Nephron progenitor cell (in vitro differentiated cells): ENCODE data around the gene GALK2.

Experiments used
- DNase-seq: peaks from one replicate; pipeline ENCODE4 v3.0.0; 2021
- H3K27ac Mint-ChIP-seq: 2 replicates; pipeline ENCODE4 v1.8.0; 2021; ENCODE audit warnings: mild to moderate bottlenecking, moderate library complexity, mixed read lengths
- H3K27me3 Mint-ChIP-seq: 2 replicates; pipeline ENCODE4 v1.8.0; 2021; ENCODE audit warnings: mild to moderate bottlenecking, low read depth, mixed read lengths; ENCODE audit not compliant: poor library complexity
- H3K36me3 Mint-ChIP-seq: 2 replicates; pipeline ENCODE4 v1.8.0; 2021; ENCODE audit warnings: low read depth, mixed read lengths
- H3K4me1 Mint-ChIP-seq: 2 replicates; pipeline ENCODE4 v1.8.0; 2021; ENCODE audit warnings: mixed read lengths
- H3K4me3 Mint-ChIP-seq: 2 replicates; pipeline ENCODE4 v1.8.0; 2021; ENCODE audit warnings: mild to moderate bottlenecking, moderate library complexity, mixed read lengths
- H3K9me3 Mint-ChIP-seq: 2 replicates; pipeline ENCODE4 v1.8.0; 2021; ENCODE audit warnings: mild to moderate bottlenecking, moderate library complexity, mixed read lengths
- TF ChIP-seq, protein P1 (sequence below): fragments of 200-600 bp; sonication (generic); IDR thresholded peaks from 2 replicates; pipeline ENCODE4 v1.5.0; 2021; ENCODE audit warnings: antibody characterized with exemption

The GALK2 gene

DNA sequence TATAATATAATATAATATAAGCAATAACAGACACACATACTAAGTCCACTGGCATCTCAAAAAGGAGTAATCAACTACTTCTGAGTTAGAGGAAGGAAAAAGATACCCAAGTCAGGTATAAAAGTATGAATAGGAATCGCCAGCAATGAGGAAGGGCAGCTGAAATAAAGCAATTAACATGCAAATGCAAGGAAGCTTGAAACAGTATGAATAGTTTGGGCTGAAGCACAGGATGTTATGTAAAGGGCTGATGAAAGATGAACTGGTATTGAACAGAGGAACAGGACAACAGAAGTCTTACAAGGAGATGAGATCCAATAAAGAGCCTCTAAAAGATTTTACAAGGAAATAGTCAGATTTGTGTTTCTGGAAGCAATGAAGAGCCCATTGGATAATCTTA is 21.7 kb upstream of the GALK2 start:
- Mint-ChIP-seq H3K27ac (peak overlapping the region; percentile 11), H3K9me3 (no peaks in the 10 kb centered on the region), H3K4me3 (no peak overlapping the region), H3K4me1 (peaks cover 10% of the 10 kb centered on the region), H3K36me3 (peaks cover 18% of the 10 kb centered on the region), H3K27me3 (no peaks in the 10 kb centered on the region)
- no peak for DNase-seq
- TF ChIP-seq, protein P1, sequence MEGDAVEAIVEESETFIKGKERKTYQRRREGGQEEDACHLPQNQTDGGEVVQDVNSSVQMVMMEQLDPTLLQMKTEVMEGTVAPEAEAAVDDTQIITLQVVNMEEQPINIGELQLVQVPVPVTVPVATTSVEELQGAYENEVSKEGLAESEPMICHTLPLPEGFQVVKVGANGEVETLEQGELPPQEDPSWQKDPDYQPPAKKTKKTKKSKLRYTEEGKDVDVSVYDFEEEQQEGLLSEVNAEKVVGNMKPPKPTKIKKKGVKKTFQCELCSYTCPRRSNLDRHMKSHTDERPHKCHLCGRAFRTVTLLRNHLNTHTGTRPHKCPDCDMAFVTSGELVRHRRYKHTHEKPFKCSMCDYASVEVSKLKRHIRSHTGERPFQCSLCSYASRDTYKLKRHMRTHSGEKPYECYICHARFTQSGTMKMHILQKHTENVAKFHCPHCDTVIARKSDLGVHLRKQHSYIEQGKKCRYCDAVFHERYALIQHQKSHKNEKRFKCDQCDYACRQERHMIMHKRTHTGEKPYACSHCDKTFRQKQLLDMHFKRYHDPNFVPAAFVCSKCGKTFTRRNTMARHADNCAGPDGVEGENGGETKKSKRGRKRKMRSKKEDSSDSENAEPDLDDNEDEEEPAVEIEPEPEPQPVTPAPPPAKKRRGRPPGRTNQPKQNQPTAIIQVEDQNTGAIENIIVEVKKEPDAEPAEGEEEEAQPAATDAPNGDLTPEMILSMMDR = no peak

DNA sequence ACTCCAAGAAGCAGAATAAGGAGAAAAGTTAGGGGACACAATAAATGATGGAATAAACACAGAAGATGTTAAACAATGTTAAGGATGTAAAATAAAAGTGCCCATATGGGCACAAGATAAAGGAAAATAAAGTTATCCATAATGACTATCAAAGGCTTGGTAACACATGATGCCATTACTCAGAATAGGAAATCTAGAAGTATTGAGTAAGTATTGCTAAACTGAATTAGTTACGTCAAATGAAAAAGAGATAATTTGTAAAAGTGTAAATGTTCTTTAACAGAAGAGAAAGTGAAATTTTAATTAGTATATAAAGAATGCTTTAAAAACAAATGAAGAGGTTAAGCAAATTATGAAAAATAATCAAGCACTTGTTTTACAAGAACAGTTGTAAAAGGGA is 21.3 kb upstream of the GALK2 start:
- TF ChIP-seq, protein P1 = no peak
- peaks cover 14% of the 10 kb centered on the region for H3K36me3 Mint-ChIP-seq
- no peak overlapping the region for H3K4me3 Mint-ChIP-seq
- no peaks in the 10 kb centered on the region for H3K27me3 Mint-ChIP-seq
- no peak for DNase-seq
- no peaks in the 10 kb centered on the region for H3K9me3 Mint-ChIP-seq
- H3K4me1 Mint-ChIP-seq = peaks cover 14% of the 10 kb centered on the region
- peak overlapping the region; percentile 11 for H3K27ac Mint-ChIP-seq

DNA sequence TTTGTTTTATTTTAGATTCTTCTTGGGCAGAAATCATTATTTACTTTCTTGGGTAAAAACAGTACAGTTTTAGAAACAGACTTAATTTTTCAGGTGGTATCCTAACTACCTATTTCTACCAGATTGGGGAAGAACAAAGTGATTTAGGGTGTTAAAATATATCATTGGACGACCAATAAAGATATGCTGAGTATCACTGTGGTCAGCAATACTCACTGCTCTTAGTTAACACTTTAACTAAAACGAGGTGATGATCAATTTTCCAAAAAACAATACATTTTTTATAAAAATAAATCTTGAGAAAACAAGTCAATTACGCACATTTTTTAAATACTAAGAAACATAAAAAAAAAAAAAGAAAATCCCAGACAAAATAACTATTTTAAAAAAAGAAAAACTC is 18.2 kb upstream of the GALK2 start:
- Mint-ChIP-seq H3K36me3 (peaks cover 4% of the 10 kb centered on the region), H3K9me3 (no peaks in the 10 kb centered on the region), H3K4me3 (no peak overlapping the region), H3K27ac (no peak overlapping the region), H3K4me1 (peaks cover 33% of the 10 kb centered on the region), H3K27me3 (peaks cover 7% of the 10 kb centered on the region)
- no peak for DNase-seq
- TF ChIP-seq, protein P1 = no peak

DNA sequence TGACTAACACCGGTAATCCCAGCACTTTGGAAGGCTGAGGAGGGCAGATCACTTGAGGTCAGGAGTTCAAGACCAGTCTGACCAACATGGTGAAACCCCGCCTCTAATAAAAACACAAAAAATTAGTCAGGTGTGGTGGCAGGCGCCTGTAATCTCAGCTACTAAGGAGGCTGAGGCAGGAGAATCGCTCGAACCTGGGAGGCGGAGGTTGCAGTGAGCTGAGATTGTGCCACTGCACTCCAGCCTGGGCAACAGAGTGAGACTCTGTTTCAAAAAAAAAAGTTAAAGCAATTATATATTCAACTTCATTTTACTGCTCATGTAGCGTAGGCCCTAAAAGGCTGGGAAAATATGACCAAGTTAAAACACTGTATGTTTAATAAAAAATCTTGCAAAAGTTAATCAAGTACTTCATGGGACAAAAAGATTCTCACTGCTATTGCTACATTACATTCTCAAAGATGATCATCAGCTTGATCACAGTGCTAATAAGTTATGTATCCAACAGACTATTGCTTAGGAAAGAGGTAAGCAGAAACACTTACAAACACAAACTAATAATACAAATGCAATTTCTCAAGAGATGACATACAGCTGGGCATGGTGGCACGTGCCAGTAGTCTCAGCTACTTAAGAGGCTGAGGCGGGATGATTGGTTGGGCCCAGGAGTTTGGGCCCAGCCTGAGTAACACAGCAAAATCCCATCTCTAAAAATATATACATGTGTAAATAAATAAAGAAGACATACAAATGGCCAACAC is 17.3 kb upstream of the GALK2 start:
- no peak overlapping the region for H3K27ac Mint-ChIP-seq
- no peak for DNase-seq
- peak overlapping the region; percentile 99 for H3K4me3 Mint-ChIP-seq
- peaks cover 7% of the 10 kb centered on the region for H3K27me3 Mint-ChIP-seq
- H3K36me3 Mint-ChIP-seq = peaks cover 4% of the 10 kb centered on the region
- H3K4me1 Mint-ChIP-seq = peaks cover 40% of the 10 kb centered on the region
- TF ChIP-seq, protein P1 = no peak
- H3K9me3 Mint-ChIP-seq = no peaks in the 10 kb centered on the region

DNA sequence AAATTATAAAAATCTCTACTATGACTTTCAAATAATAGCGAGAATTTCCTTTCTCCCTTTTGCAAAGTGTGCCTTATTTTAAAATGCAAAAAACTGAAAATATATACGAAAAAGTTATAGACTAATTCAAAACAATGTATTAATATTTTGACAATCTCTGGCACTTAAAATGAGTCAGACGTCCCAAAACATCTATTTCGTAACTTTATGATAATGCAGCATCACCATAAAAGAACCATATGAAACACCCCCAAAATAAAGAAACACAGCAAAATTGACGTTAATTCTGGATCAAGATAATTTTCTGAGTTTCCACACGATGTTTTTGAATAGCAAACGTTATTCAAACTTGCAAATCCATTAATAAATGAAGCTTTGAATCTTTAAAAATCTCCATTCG is 15.7 kb upstream of the GALK2 start:
- TF ChIP-seq, protein P1 = no peak

DNA sequence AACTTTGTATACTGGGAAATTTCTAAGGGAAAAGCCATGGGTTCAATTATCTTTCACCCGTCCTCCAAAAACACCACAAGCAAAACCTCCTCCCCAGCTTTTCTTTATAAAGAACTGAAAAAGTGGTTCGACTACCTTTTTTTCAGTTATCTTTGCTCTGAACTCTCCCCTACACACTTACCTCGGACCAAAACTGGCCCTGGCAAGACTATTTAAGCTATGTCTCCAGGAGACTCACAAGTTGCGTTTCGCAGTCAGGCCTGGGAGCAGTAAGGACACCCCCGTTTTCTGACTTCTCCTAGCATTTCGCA is 15.3 kb upstream of the GALK2 start:
- no peaks in the 10 kb centered on the region for H3K9me3 Mint-ChIP-seq
- H3K4me3 Mint-ChIP-seq = peak overlapping the region; percentile 99
- H3K27me3 Mint-ChIP-seq = peaks cover 7% of the 10 kb centered on the region
- peak overlapping the region; percentile 99 for H3K27ac Mint-ChIP-seq
- TF ChIP-seq, protein P1 = no peak
- peaks cover 4% of the 10 kb centered on the region for H3K36me3 Mint-ChIP-seq
- no peak for DNase-seq
- H3K4me1 Mint-ChIP-seq = peaks cover 40% of the 10 kb centered on the region

More for the DNA sequence above, 15.7 kb upstream of the GALK2 start:
- Mint-ChIP-seq H3K4me3 (peak overlapping the region; percentile 99), H3K27ac (peak overlapping the region; percentile 99), H3K9me3 (no peaks in the 10 kb centered on the region), H3K36me3 (peaks cover 4% of the 10 kb centered on the region), H3K4me1 (peaks cover 40% of the 10 kb centered on the region), H3K27me3 (peaks cover 7% of the 10 kb centered on the region)
- DNase-seq = no peak
